SK-N-MC (cell line): ENCODE results near the gene MAML1.

Experiments used
- EZH2 ChIP-seq: fragments of 200-600 bp; sonication (generic); IDR thresholded peaks from one replicate; pipeline ENCODE4 v1.6.1; 2017; ENCODE audit warnings: antibody characterized with exemption
- POLR2AphosphoS5 ChIP-seq: IDR thresholded peaks from 2 replicates; pipeline ENCODE4 v1.6.1; 2012; ENCODE audit warnings: mild to moderate bottlenecking, low read depth, low read length, borderline replicate concordance

DNA sequence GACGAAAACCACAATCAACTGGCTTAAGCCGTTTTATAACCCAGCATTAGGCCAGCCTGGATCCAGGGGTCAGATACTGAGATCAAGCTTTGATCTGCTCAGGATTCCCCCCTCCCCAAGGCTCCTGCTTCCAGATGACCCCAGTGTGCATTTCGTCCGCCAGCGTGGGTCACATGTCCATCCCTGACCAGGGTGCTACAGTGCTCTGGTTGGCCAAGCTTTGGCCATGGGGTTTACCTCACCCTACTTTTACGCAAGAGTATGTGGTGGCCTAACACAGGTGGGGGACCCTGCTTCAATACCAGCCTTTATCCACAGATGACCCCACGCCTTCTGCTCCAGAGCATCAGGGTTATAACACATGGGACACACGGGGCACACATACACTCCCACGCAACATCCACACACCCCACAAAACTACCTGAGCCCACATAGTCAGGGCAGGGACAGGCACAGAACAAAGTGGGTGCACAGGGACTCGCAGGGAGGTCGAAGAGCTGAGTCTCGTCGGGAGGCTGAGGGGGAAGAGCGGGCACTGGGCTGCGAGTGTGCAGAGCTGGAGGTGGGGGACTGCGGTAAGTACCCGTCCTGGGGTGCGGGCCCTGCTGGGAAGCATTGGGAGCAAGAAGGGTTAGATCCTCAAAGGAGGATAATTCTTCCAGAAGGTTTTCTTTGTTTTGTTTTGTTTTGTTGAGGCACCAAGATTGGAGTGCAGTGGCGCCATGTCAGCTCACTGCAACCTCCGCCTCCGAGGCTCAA is 83.0 kb downstream of the MAML1 start:
- TF ChIP-seq EZH2 (no peak), POLR2AphosphoS5 (no peak)
